ENCODE measurements around the gene NFASC.

The NFASC gene

GRCh38 chr1:204983136-204983535 lies 112.5 kb downstream of the NFASC start:
- Histone ChIP-seq H3K4me1 (ENCODE audit: control extremely low read depth in 1 of 4, control insufficient read depth in 4 of 4, insufficient read depth in 4 of 4, low read length in 3 of 4) (peaks cover 3 to 50% (median 45%) of the 10 kb centered on the region in 4 experiments), H3K9me3 (ENCODE audit: control extremely low read depth in 1 of 5, control insufficient read depth in 4 of 5, insufficient read depth in 2 of 5, low read depth in 1 of 5, low read length in 4 of 5) (no peaks in the 10 kb centered on the region), H3K4me3 (ENCODE audit: control insufficient read depth in 1 of 7, extremely low read depth in 1 of 7, insufficient read depth in 4 of 7, low read depth in 2 of 7, low read length in 6 of 7) (peak overlapping the region in 4 of 7 experiments; percentile 3 to 29 (median 18)), H3K36me3 (ENCODE audit: control insufficient read depth in 4 of 4, insufficient read depth in 4 of 4, low read length in 3 of 4) (no peaks in the 10 kb centered on the region), H3K27me3 (replicated peaks in 2 of 5; ENCODE audit: control insufficient read depth in 4 of 5, insufficient read depth in 5 of 5, low read length in 4 of 5) (no peaks in the 10 kb centered on the region), H3K27ac (ENCODE audit: insufficient read depth in 1 of 2, low read depth in 1 of 2, low read length in 2 of 2, poor library complexity in 1 of 2, severe bottlenecking in 2 of 2) (peak overlapping the region; percentile 17 to 22)
- peak; percentile 85 to 96 (median 94) for DNase-seq
- CTCF ChIA-PET, result interaction anchor here (1.5 to 3.0 kb wide), 2 partner anchors 79 to 83 kb away, joined by 4 to 31 read pairs; no protein-coding TSS in a partner anchor
- POLR2A ChIA-PET, result interaction anchor here (1.0 kb wide), 1 partner anchor 10 kb away, joined by 4 read pairs; no protein-coding TSS in a partner anchor
- WGBS (ENCODE audit: insufficient coverage), result 2% methylated on average over 9 of the region's 11 CpGs

DNA sequence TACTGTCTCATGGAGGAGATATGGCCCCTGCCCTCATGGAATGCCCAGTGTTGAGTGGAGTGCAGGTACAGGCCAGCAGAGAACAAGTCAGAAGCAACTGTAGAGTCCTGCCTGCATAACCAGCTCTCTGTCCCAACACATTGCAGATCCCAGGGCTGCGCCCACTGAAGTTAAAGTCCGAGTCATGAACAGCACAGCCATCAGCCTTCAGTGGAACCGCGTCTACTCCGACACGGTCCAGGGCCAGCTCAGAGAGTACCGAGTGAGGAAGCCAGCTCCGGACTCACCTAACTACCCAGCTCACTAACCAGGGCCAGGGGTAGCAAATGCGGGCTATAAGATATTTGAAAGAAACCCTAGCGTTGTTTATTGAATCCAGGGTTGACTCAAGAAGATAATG lies 113.2 kb downstream of the NFASC start:
- 100% methylated on average over 1 of the region's 10 CpGs for WGBS (ENCODE audit: insufficient coverage)
- POLR2A ChIA-PET, result no interaction called here
- CTCF ChIA-PET, result interaction anchor here (1.0 to 10.5 kb wide), 5 partner anchors 10 to 465 kb away, joined by 3 to 142 read pairs (median 7); no protein-coding TSS in a partner anchor
- Histone ChIP-seq H3K27ac (ENCODE audit: insufficient read depth in 1 of 2, low read depth in 1 of 2, low read length in 2 of 2, poor library complexity in 1 of 2, severe bottlenecking in 2 of 2) (peak overlapping the region in 1 of 2 experiments; percentile 22), H3K27me3 (replicated peaks in 2 of 5; ENCODE audit: control insufficient read depth in 4 of 5, insufficient read depth in 5 of 5, low read length in 4 of 5) (no peaks in the 10 kb centered on the region), H3K9me3 (ENCODE audit: control extremely low read depth in 1 of 5, control insufficient read depth in 4 of 5, insufficient read depth in 2 of 5, low read depth in 1 of 5, low read length in 4 of 5) (no peaks in the 10 kb centered on the region), H3K36me3 (ENCODE audit: control insufficient read depth in 4 of 4, insufficient read depth in 4 of 4, low read length in 3 of 4) (no peaks in the 10 kb centered on the region), H3K4me3 (ENCODE audit: control insufficient read depth in 1 of 7, extremely low read depth in 1 of 7, insufficient read depth in 4 of 7, low read depth in 2 of 7, low read length in 6 of 7) (peak overlapping the region in 1 of 7 experiments; percentile 29), H3K4me1 (ENCODE audit: control extremely low read depth in 1 of 4, control insufficient read depth in 4 of 4, insufficient read depth in 4 of 4, low read length in 3 of 4) (peaks cover 3 to 52% (median 45%) of the 10 kb centered on the region in 4 experiments)
- no peak for DNase-seq

DNA sequence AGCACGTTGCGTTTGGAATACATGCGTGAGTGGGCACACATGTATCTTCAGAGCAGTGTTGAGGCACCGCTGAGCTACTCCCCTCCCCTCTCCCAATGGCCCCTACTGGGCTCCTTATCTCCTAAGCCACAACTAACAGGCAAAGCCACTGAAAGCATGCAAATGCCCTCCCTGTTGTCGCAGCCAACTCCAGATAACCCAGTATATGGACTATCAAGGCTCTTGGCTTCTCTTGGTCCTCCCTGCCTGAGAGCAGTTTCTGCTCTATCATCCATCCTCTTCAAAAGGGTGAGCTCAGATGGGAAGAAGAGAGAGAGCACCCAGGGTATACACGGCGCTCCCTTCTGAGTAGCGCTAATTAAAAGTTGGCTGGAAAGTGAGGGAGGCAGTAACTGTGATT lies 113.8 kb downstream of the NFASC start:
- 81% methylated on average over 5 of the region's 8 CpGs for WGBS (ENCODE audit: insufficient coverage)
- DNase-seq, result peak; percentile 31 to 68 (median 50)
- Histone ChIP-seq H3K4me3 (ENCODE audit: control insufficient read depth in 1 of 7, extremely low read depth in 1 of 7, insufficient read depth in 4 of 7, low read depth in 2 of 7, low read length in 6 of 7) (no peak overlapping the region), H3K27ac (ENCODE audit: insufficient read depth in 1 of 2, low read depth in 1 of 2, low read length in 2 of 2, poor library complexity in 1 of 2, severe bottlenecking in 2 of 2) (no peak overlapping the region), H3K9me3 (ENCODE audit: control extremely low read depth in 1 of 5, control insufficient read depth in 4 of 5, insufficient read depth in 2 of 5, low read depth in 1 of 5, low read length in 4 of 5) (no peaks in the 10 kb centered on the region), H3K36me3 (ENCODE audit: control insufficient read depth in 4 of 4, insufficient read depth in 4 of 4, low read length in 3 of 4) (no peaks in the 10 kb centered on the region), H3K4me1 (ENCODE audit: control extremely low read depth in 1 of 4, control insufficient read depth in 4 of 4, insufficient read depth in 4 of 4, low read length in 3 of 4) (peaks cover 3 to 57% (median 45%) of the 10 kb centered on the region in 4 experiments), H3K27me3 (replicated peaks in 2 of 5; ENCODE audit: control insufficient read depth in 4 of 5, insufficient read depth in 5 of 5, low read length in 4 of 5) (no peaks in the 10 kb centered on the region)
- CTCF ChIA-PET, result interaction anchor here (1.0 to 10.5 kb wide), 7 partner anchors 9 to 464 kb away, joined by 3 to 142 read pairs (median 4); no protein-coding TSS in a partner anchor
- POLR2A ChIA-PET, result no interaction called here

- no peaks in the 10 kb centered on the region for H3K36me3 ChIP-seq (ENCODE audit: control insufficient read depth in 4 of 4, insufficient read depth in 4 of 4, low read length in 3 of 4)
- no peak overlapping the region for H3K27ac ChIP-seq (ENCODE audit: insufficient read depth in 1 of 2, low read depth in 1 of 2, low read length in 2 of 2, poor library complexity in 1 of 2, severe bottlenecking in 2 of 2)
- H3K4me3 ChIP-seq (ENCODE audit: control insufficient read depth in 1 of 7, extremely low read depth in 1 of 7, insufficient read depth in 4 of 7, low read depth in 2 of 7, low read length in 6 of 7), result no peak overlapping the region
- peaks cover 3 to 59% (median 44%) of the 10 kb centered on the region in 4 experiments for H3K4me1 ChIP-seq (ENCODE audit: control extremely low read depth in 1 of 4, control insufficient read depth in 4 of 4, insufficient read depth in 4 of 4, low read length in 3 of 4)
- no peak for DNase-seq
- POLR2A ChIA-PET, result no interaction called here
- H3K9me3 ChIP-seq (ENCODE audit: control extremely low read depth in 1 of 5, control insufficient read depth in 4 of 5, insufficient read depth in 2 of 5, low read depth in 1 of 5, low read length in 4 of 5), result no peaks in the 10 kb centered on the region
- H3K27me3 ChIP-seq (replicated peaks in 2 of 5; ENCODE audit: control insufficient read depth in 4 of 5, insufficient read depth in 5 of 5, low read length in 4 of 5), result no peaks in the 10 kb centered on the region
- whole genome bisulfite sequencing (ENCODE audit: insufficient coverage), result 95% methylated on average over 17 of the region's 17 CpGs
- CTCF ChIA-PET, result interaction anchor here (1.8 to 10.5 kb wide), 5 partner anchors 8 to 271 kb away, joined by 4 to 166 read pairs (median 31); no protein-coding TSS in a partner anchor
These were observed 115.5 kb downstream of the NFASC start for GRCh38 chr1:204986181-204986580.

GRCh38 chr1:204987689-204988088 lies 117.0 kb downstream of the NFASC start:
- H3K4me1 ChIP-seq (ENCODE audit: control extremely low read depth in 1 of 4, control insufficient read depth in 4 of 4, insufficient read depth in 4 of 4, low read length in 3 of 4), result peaks cover 6 to 59% (median 43%) of the 10 kb centered on the region in 4 experiments
- WGBS (ENCODE audit: insufficient coverage), result 89% methylated on average over 2 of the region's 3 CpGs
- H3K9me3 ChIP-seq (ENCODE audit: control extremely low read depth in 1 of 5, control insufficient read depth in 4 of 5, insufficient read depth in 2 of 5, low read depth in 1 of 5, low read length in 4 of 5), result no peaks in the 10 kb centered on the region
- no peaks in the 10 kb centered on the region for H3K27me3 ChIP-seq (replicated peaks in 2 of 5; ENCODE audit: control insufficient read depth in 4 of 5, insufficient read depth in 5 of 5, low read length in 4 of 5)
- no peak overlapping the region for H3K4me3 ChIP-seq (ENCODE audit: control insufficient read depth in 1 of 7, extremely low read depth in 1 of 7, insufficient read depth in 4 of 7, low read depth in 2 of 7, low read length in 6 of 7)
- ChIA-PET POLR2A (interaction anchor here (2.5 kb wide), 1 partner anchor 74 kb away, joined by 10 read pairs; no protein-coding TSS in a partner anchor), CTCF (interaction anchor here (0.6 to 10.5 kb wide), 12 partner anchors 8 to 500 kb away, joined by 3 to 166 read pairs (median 12); partner anchors contain the start of gene RBBP5)
- no peak overlapping the region for H3K27ac ChIP-seq (ENCODE audit: insufficient read depth in 1 of 2, low read depth in 1 of 2, low read length in 2 of 2, poor library complexity in 1 of 2, severe bottlenecking in 2 of 2)
- no peak for DNase-seq
- H3K36me3 ChIP-seq (ENCODE audit: control insufficient read depth in 4 of 4, insufficient read depth in 4 of 4, low read length in 3 of 4), result no peaks in the 10 kb centered on the region

GRCh38 chr1:204988196-204988595 lies 117.5 kb downstream of the NFASC start:
- H3K36me3 ChIP-seq (ENCODE audit: control insufficient read depth in 4 of 4, insufficient read depth in 4 of 4, low read length in 3 of 4), result no peaks in the 10 kb centered on the region
- no peaks in the 10 kb centered on the region for H3K27me3 ChIP-seq (replicated peaks in 2 of 5; ENCODE audit: control insufficient read depth in 4 of 5, insufficient read depth in 5 of 5, low read length in 4 of 5)
- peaks cover 11 to 58% (median 43%) of the 10 kb centered on the region in 4 experiments for H3K4me1 ChIP-seq (ENCODE audit: control extremely low read depth in 1 of 4, control insufficient read depth in 4 of 4, insufficient read depth in 4 of 4, low read length in 3 of 4)
- DNase-seq, result no peak
- H3K4me3 ChIP-seq (ENCODE audit: control insufficient read depth in 1 of 7, extremely low read depth in 1 of 7, insufficient read depth in 4 of 7, low read depth in 2 of 7, low read length in 6 of 7), result no peak overlapping the region
- no peaks in the 10 kb centered on the region for H3K9me3 ChIP-seq (ENCODE audit: control extremely low read depth in 1 of 5, control insufficient read depth in 4 of 5, insufficient read depth in 2 of 5, low read depth in 1 of 5, low read length in 4 of 5)
- ChIA-PET POLR2A (interaction anchor here (2.5 kb wide), 1 partner anchor 74 kb away, joined by 10 read pairs; no protein-coding TSS in a partner anchor), CTCF (interaction anchor here (1.0 to 10.5 kb wide), 17 partner anchors 9 to 268 kb away, joined by 3 to 166 read pairs (median 10); partner anchors contain the start of gene RBBP5)
- no peak overlapping the region for H3K27ac ChIP-seq (ENCODE audit: insufficient read depth in 1 of 2, low read depth in 1 of 2, low read length in 2 of 2, poor library complexity in 1 of 2, severe bottlenecking in 2 of 2)
- 79% methylated on average over 4 of the region's 4 CpGs for WGBS (ENCODE audit: insufficient coverage)
